ENCODE results near the gene ASIC4. TPM values are rescaled to one million over a fixed set of nuclear protein-coding genes. Genes with fewer than 3 reads are reported as not detected.

ASIC4 gene
- polyA plus RNA-seq, 3 donors, result not detected

DNA sequence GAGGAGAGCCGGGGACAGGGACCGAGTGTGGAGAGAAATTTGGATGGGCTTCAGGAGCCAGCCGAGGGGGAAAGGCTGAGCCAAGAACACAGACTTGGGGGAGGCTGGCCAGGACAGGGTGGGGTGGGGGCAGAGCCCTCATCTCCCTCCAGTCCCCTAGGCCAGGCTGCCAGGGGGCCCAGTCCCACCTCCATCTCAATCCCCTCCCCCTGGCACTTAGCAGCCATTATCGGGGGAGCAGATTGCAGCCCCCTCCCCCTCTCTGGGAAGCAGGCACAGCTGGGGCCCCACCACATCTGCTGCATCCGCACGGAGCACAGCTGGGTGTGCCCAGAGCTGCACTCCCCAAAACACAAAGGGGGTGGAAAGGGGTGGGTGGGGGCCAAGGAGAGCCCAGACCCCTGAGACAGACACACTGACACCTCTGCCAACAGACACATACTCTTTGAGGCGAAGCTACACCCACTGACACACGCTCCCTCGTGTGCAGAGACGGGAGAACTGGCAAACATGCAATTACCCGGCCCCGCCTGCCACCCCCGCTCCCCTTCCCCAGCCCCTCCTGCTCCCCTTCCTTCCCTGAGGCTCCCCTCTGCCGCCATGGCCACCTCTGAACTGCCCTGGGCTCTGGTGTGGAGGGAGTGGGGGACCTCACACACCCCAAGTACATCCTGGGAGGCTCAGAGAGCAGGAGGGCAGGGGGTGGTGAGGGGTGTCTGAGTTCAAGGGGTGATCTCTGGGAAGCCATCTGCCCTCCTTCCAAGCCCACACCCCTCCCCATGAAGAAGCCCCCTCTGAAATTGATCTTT, 5.1 kb upstream of the ASIC4 start:
- H3K4me2 ChIP-seq (replicated peaks; ENCODE audit: extremely low read depth, low read length, poor library complexity, severe bottlenecking), result peak overlapping the region; percentile 41

DNA sequence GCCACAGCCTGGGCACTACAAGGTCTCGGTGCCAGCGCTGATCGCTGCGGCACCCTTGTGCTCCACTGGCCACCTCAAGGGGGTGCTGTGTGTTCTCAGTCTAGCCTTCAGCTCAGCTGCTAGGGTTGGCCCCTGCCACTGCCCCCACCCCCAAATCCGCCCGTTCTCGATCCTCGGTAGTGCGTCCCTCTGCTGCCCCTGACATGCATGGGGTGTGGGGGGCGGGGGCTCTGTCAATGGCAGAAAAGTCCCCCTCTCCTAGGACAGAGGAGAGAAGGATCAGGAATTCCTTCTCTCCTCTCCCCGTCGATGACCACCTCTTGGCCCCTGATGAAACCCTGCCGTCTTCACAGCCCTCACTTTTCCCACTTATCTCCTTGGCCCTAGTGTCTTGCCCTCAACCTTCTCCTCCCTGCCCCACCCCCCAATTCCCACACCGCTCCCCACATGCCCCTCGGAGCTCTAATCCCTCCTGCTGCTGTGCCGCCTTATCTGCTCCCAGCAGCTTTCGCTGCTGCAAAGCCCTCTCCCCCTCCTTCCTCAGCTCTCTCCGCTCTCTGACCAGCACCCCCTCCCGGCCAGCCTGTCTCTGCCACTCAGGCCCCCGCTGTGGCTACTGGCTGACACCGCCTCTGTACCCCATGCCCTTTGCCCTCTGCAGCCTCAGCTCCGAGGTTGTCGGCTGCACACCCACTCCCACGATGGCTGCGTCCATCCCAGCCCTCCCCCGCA, 4.3 kb upstream of the ASIC4 start:
- Histone ChIP-seq H2AFZ (ENCODE audit: insufficient read depth, low read depth, low read length, poor library complexity, severe bottlenecking) (no peak overlapping the region), H3K27ac (ENCODE audit: low read depth in 1 of 2, low read length in 2 of 2) (no peak overlapping the region), H3K4me2 (replicated peaks; ENCODE audit: extremely low read depth, low read length, poor library complexity, severe bottlenecking) (peak overlapping the region; percentile 41), H4K20me1 (ENCODE audit: insufficient read depth, low read length) (peaks cover 6% of the 10 kb centered on the region), H3K9ac (ENCODE audit: insufficient read depth, low read length, poor library complexity, severe bottlenecking) (no peak overlapping the region), H3K79me2 (ENCODE audit: insufficient read depth, low read length) (no peaks in the 10 kb centered on the region), H3K36me3 (replicated peaks in 1 of 2; ENCODE audit: control insufficient read depth in 1 of 2, insufficient read depth in 2 of 2, low read length in 2 of 2) (peaks cover 22 to 27% of the 10 kb centered on the region in 2 donors), H3K9me3 (replicated peaks in 1 of 2; ENCODE audit: control insufficient read depth in 1 of 2, insufficient read depth in 1 of 2, low read length in 2 of 2) (peaks cover 6 to 26% of the 10 kb centered on the region in 2 donors), H3K4me1 (ENCODE audit: control insufficient read depth in 1 of 2, insufficient read depth in 2 of 2, low read length in 2 of 2) (no peaks in the 10 kb centered on the region), H3K4me3 (replicated peaks in 1 of 3; ENCODE audit: low read depth in 2 of 3, low read length in 3 of 3) (peak overlapping the region in 1 of 3 experiments; percentile 28), H3K27me3 (ENCODE audit: control insufficient read depth in 2 of 2, insufficient read depth in 2 of 2, low read length in 2 of 2) (peaks cover 33 to 64% of the 10 kb centered on the region in 2 donors)
- intact Hi-C loops (cut with micrococcal nuclease), result no loop called here
- peaks cover 2 to 23% (median 14%) of the 10 kb centered on the region in 7 donors for H3K9me3 Mint-ChIP-seq
- peak overlapping the region in 2 of 7 donors; percentile 25 to 62 for H3K27ac Mint-ChIP-seq
- DNase-seq, result peak; percentile 15 to 36 (median 30)
- H3K36me3 Mint-ChIP-seq, result peaks cover 29 to 30% of the 10 kb centered on the region in 2 donors
- H3K4me1 Mint-ChIP-seq, result peaks cover 18% of the 10 kb centered on the region
- 1% methylated on average over 18 of the region's 26 CpGs for WGBS (ENCODE audit: insufficient coverage)
- peaks cover 54 to 70% (median 63%) of the 10 kb centered on the region in 3 donors for H3K27me3 Mint-ChIP-seq (ENCODE audit: low read depth in 3 of 3)
- peak overlapping the region; percentile 61 to 83 for H3K4me3 Mint-ChIP-seq
- TF ChIP-seq, protein P1, sequence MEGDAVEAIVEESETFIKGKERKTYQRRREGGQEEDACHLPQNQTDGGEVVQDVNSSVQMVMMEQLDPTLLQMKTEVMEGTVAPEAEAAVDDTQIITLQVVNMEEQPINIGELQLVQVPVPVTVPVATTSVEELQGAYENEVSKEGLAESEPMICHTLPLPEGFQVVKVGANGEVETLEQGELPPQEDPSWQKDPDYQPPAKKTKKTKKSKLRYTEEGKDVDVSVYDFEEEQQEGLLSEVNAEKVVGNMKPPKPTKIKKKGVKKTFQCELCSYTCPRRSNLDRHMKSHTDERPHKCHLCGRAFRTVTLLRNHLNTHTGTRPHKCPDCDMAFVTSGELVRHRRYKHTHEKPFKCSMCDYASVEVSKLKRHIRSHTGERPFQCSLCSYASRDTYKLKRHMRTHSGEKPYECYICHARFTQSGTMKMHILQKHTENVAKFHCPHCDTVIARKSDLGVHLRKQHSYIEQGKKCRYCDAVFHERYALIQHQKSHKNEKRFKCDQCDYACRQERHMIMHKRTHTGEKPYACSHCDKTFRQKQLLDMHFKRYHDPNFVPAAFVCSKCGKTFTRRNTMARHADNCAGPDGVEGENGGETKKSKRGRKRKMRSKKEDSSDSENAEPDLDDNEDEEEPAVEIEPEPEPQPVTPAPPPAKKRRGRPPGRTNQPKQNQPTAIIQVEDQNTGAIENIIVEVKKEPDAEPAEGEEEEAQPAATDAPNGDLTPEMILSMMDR (IDR thresholded peaks at IDR 0.05), result peak; percentile 71

More for the DNA sequence above, 5.1 kb upstream of the ASIC4 start:
- Histone ChIP-seq H4K20me1 (ENCODE audit: insufficient read depth, low read length) (peaks cover 6% of the 10 kb centered on the region), H3K4me3 (replicated peaks in 1 of 3; ENCODE audit: low read depth in 2 of 3, low read length in 3 of 3) (no peak overlapping the region), H3K27me3 (ENCODE audit: control insufficient read depth in 2 of 2, insufficient read depth in 2 of 2, low read length in 2 of 2) (peaks cover 33 to 56% of the 10 kb centered on the region in 2 donors), H3K79me2 (ENCODE audit: insufficient read depth, low read length) (no peaks in the 10 kb centered on the region), H3K27ac (ENCODE audit: low read depth in 1 of 2, low read length in 2 of 2) (no peak overlapping the region), H3K9me3 (replicated peaks in 1 of 2; ENCODE audit: control insufficient read depth in 1 of 2, insufficient read depth in 1 of 2, low read length in 2 of 2) (peaks cover 6 to 26% of the 10 kb centered on the region in 2 donors), H3K9ac (ENCODE audit: insufficient read depth, low read length, poor library complexity, severe bottlenecking) (no peak overlapping the region), H2AFZ (ENCODE audit: insufficient read depth, low read depth, low read length, poor library complexity, severe bottlenecking) (no peak overlapping the region), H3K36me3 (replicated peaks in 1 of 2; ENCODE audit: control insufficient read depth in 1 of 2, insufficient read depth in 2 of 2, low read length in 2 of 2) (peaks cover 29 to 35% of the 10 kb centered on the region in 2 donors), H3K4me1 (ENCODE audit: control insufficient read depth in 1 of 2, insufficient read depth in 2 of 2, low read length in 2 of 2) (no peaks in the 10 kb centered on the region)
- WGBS (ENCODE audit: insufficient coverage), result 49% methylated on average over 2 of the region's 14 CpGs
- Mint-ChIP-seq H3K27me3 (ENCODE audit: low read depth in 3 of 3) (peaks cover 48 to 62% (median 58%) of the 10 kb centered on the region in 3 donors), H3K36me3 (peaks cover 37 to 38% of the 10 kb centered on the region in 2 donors), H3K4me1 (peaks cover 18% of the 10 kb centered on the region), H3K9me3 (peaks cover 2 to 23% (median 14%) of the 10 kb centered on the region in 7 donors), H3K27ac (no peak overlapping the region), H3K4me3 (peak overlapping the region in 1 of 2 donors; percentile 83)
- TF ChIP-seq, protein P1 (IDR thresholded peaks at IDR 0.05), result no peak
- DNase-seq, result no peak
- intact Hi-C loops (cut with micrococcal nuclease), result no loop called here
